Breast epithelium (tissue), 3 donors: Measurements from ENCODE around the gene BCAS3.

Experiments
- POLR2A ChIP-seq: fragments of 450-650 bp; IDR thresholded peaks from one replicate; pipeline ENCODE4 v1.6.1; 2016; ENCODE audit warnings: antibody characterized with exemption, mild to moderate bottlenecking, moderate library complexity
- POLR2AphosphoS5 ChIP-seq, 3 donors: sonication (generic); formaldehyde crosslinking; IDR thresholded peaks; one replicate each; pipeline ENCODE4 v1.6.1; 2017; ENCODE audit warnings: antibody characterized with exemption in 3 of 3
- TF ChIP-seq, protein P1 (sequence below), 3 donors: fragments of 450-650 bp; IDR thresholded peaks; one replicate each; pipeline ENCODE4 v1.5.1; 2016 to 2017; ENCODE audit warnings: antibody characterized with exemption in 3 of 3, mild to moderate bottlenecking in 3 of 3, moderate library complexity in 3 of 3

GRCh38 chr17:61395983-61396585 lies 718.4 kb downstream of the BCAS3 start:
- TF ChIP-seq, protein P1, sequence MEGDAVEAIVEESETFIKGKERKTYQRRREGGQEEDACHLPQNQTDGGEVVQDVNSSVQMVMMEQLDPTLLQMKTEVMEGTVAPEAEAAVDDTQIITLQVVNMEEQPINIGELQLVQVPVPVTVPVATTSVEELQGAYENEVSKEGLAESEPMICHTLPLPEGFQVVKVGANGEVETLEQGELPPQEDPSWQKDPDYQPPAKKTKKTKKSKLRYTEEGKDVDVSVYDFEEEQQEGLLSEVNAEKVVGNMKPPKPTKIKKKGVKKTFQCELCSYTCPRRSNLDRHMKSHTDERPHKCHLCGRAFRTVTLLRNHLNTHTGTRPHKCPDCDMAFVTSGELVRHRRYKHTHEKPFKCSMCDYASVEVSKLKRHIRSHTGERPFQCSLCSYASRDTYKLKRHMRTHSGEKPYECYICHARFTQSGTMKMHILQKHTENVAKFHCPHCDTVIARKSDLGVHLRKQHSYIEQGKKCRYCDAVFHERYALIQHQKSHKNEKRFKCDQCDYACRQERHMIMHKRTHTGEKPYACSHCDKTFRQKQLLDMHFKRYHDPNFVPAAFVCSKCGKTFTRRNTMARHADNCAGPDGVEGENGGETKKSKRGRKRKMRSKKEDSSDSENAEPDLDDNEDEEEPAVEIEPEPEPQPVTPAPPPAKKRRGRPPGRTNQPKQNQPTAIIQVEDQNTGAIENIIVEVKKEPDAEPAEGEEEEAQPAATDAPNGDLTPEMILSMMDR (IDR thresholded peaks at IDR 0.05) = no peak
- TF ChIP-seq POLR2A (no peak), POLR2AphosphoS5 (IDR thresholded peaks at IDR 0.05) (no peak)
